ENCODE data around the gene GPR25.

GRCh38 chr1:200905411-200906052, 32.8 kb downstream of the GPR25 start:
- no peak for TF ChIP-seq YY1 (IDR thresholded peaks at IDR 0.05; ENCODE audit: insufficient read depth, insufficient read length)
- no peak for TF ChIP-seq ZNF274 (IDR thresholded peaks at IDR 0.05; ENCODE audit: low read depth, low read length)
- TF ChIP-seq SUZ12 (IDR thresholded peaks at IDR 0.05; ENCODE audit: extremely low read depth, insufficient read depth, insufficient read length), result no peak

Measured in NT2/D1 (cell line).